GM23338 (cell line): Measurements from ENCODE around the gene NUP205. TPM values are rescaled to one million over a fixed set of nuclear protein-coding genes. Genes with fewer than 3 reads are reported as not detected.

Experiments
- ATAC-seq: fragments of 200-7000 bp; cut with Tn5 transposase; 3 replicates; pipeline ENCODE4 v1.9.1; 2020
- DNase-seq: peaks from one replicate; pipeline ENCODE4 v3.0.0-alpha.2; 2015; ENCODE audit warnings: low spot score
- H2AFZ ChIP-seq: fragments of 200-600 bp; sonication (generic); 2 replicates; pipeline ENCODE4 v1.8.0; 2016; ENCODE audit warnings: antibody characterized with exemption, mild to moderate bottlenecking, moderate library complexity
- H3F3A ChIP-seq: fragments of 200-600 bp; sonication (generic); replicated peaks from 2 replicates; pipeline ENCODE4 v1.8.0; 2017; ENCODE audit warnings: antibody characterized with exemption, mixed run types, low read depth
- H3K27ac ChIP-seq: fragments of 200-600 bp; sonication (generic); 2 replicates; pipeline ENCODE4 v1.6.1; 2016; ENCODE audit warnings: low read depth
- H3K27me3 ChIP-seq: fragments of 200-600 bp; sonication (generic); 2 replicates; pipeline ENCODE4 v1.8.0; 2016; ENCODE audit warnings: mild to moderate bottlenecking, mixed run types, moderate library complexity; ENCODE audit not compliant: insufficient read depth
- H3K36me3 ChIP-seq: fragments of 200-600 bp; sonication (generic); 2 replicates; pipeline ENCODE4 v1.8.0; 2016; ENCODE audit warnings: mild to moderate bottlenecking; ENCODE audit not compliant: insufficient read depth
- H3K4me1 ChIP-seq: fragments of 200-600 bp; sonication (generic); 2 replicates; pipeline ENCODE4 v1.8.0; 2016; ENCODE audit warnings: mild to moderate bottlenecking, moderate library complexity; ENCODE audit not compliant: insufficient read depth
- H3K4me2 ChIP-seq: fragments of 200-600 bp; sonication (generic); 2 replicates; pipeline ENCODE4 v1.7.1; 2017; ENCODE audit warnings: mixed run types
- H3K4me3 ChIP-seq: fragments of 200-600 bp; sonication (generic); 2 replicates; pipeline ENCODE4 v1.6.1; 2016; ENCODE audit warnings: mixed run types
- H3K79me2 ChIP-seq: fragments of 200-600 bp; sonication (generic); replicated peaks from 2 replicates; pipeline ENCODE4 v1.8.0; 2017; ENCODE audit warnings: mild to moderate bottlenecking; ENCODE audit not compliant: insufficient read depth
- H3K9me2 ChIP-seq: fragments of 200-600 bp; sonication (generic); 2 replicates; pipeline ENCODE4 v1.8.0; 2017; ENCODE audit not compliant: insufficient read depth
- H4K20me1 ChIP-seq: fragments of 200-600 bp; sonication (generic); replicated peaks from 2 replicates; pipeline ENCODE4 v1.8.0; 2017; ENCODE audit warnings: mild to moderate bottlenecking; ENCODE audit not compliant: insufficient read depth
- H3K27ac Mint-ChIP-seq: 2 replicates; pipeline ENCODE4 v1.8.0; 2020; ENCODE audit warnings: inconsistent platforms, mild to moderate bottlenecking, moderate library complexity, mixed read lengths
- H3K27me3 Mint-ChIP-seq: 3 replicates; pipeline ENCODE4 v1.8.0; 2022; ENCODE audit warnings: low read depth, mild to moderate bottlenecking, moderate library complexity, mixed read lengths, inconsistent platforms; ENCODE audit not compliant: insufficient read depth, poor library complexity
- H3K36me3 Mint-ChIP-seq: 3 replicates; pipeline ENCODE4 v1.8.0; 2021; ENCODE audit warnings: low read depth, mild to moderate bottlenecking, inconsistent platforms, moderate library complexity, mixed read lengths
- H3K4me1 Mint-ChIP-seq: 3 replicates; pipeline ENCODE4 v1.8.0; 2020; ENCODE audit warnings: mild to moderate bottlenecking, inconsistent platforms, mixed read lengths
- H3K4me3 Mint-ChIP-seq: 3 replicates; pipeline ENCODE4 v1.8.0; 2021; ENCODE audit warnings: moderate library complexity, mild to moderate bottlenecking, inconsistent platforms, mixed read lengths
- H3K9me3 Mint-ChIP-seq: 3 replicates; pipeline ENCODE4 v1.8.0; 2020; ENCODE audit warnings: moderate library complexity, mild to moderate bottlenecking, inconsistent platforms, mixed read lengths
- CTCF ChIP-seq, 2 experiments: fragments of 200-600 bp in 1 of 2; sonication (generic) in 1 of 2; conservative IDR thresholded peaks; 2 replicates each; pipeline versions ENCODE4 v1.5.1 to v1.6.1; 2016 to 2017; ENCODE audit warnings: antibody characterized with exemption in 2 of 2, low read depth in 2 of 2, mild to moderate bottlenecking in 2 of 2, moderate library complexity in 1 of 2
- EZH2phosphoT487 ChIP-seq: fragments of 200-600 bp; sonication (generic); IDR thresholded peaks from one replicate; pipeline ENCODE4 v1.8.1; 2018; ENCODE audit warnings: antibody characterized with exemption; ENCODE audit not compliant: unreplicated experiment
- ZNF462 ChIP-seq: fragments of 250-450 bp; sonication (Bioruptor Pico); IDR thresholded peaks from 2 replicates; pipeline ENCODE4 v1.5.0; 2020; ENCODE audit warnings: mild to moderate bottlenecking, moderate library complexity
- polyA plus RNA-seq: library from polyadenylated mRNA; unstranded; fragments of >200 nt; fragmentation: Nextera tagmentation; extraction: Ambion mirVana; gene quantifications from 2 replicates; pipeline ENCODE4 v1.2.1, GENCODE V29; 2016
- total RNA-seq: library from RNA; depleted of rRNA; stranded (reverse); fragments of >200 nt; shearing (Covaris generic); gene quantifications from 2 replicates; pipeline ENCODE4 v1.2.3, GENCODE V29; 2014

NUP205 gene
- total and polyA plus RNA-seq, 2 experiments from 2014 or later: 150 to 212 TPM

- TF ChIP-seq CTCF (conservative IDR thresholded peaks at IDR 0.05; ENCODE audit: low read depth in 2 of 2) (peak; percentile 83 to 91), EZH2phosphoT487 (no peak), ZNF462 (CRISPR knock-in tag) (no peak)
- Histone ChIP-seq H3K4me2 (no peak overlapping the region), H3K4me1 (no peaks in the 10 kb centered on the region), H3K79me2 (peaks cover 65% of the 10 kb centered on the region), H3K4me3 (no peak overlapping the region), H2AFZ (no peak overlapping the region), H3K27me3 (no peaks in the 10 kb centered on the region), H3K9me2 (no peaks in the 10 kb centered on the region), H3K36me3 (no peaks in the 10 kb centered on the region), H4K20me1 (0 out of 2 replicates have a peak, but pooled peaks cover 5% of the 10 kb centered on the region), H3F3A (no peaks in the 10 kb centered on the region), H3K27ac (no peak overlapping the region)
- Mint-ChIP-seq H3K4me3 (no peak overlapping the region), H3K27me3 (no peaks in the 10 kb centered on the region), H3K36me3 (peaks cover 28% of the 10 kb centered on the region), H3K9me3 (no peaks in the 10 kb centered on the region; the same call in 2 of the 3 replicates), H3K4me1 (peaks cover 6% of the 10 kb centered on the region), H3K27ac (peak overlapping the region; percentile 46)
- peak; percentile 84 for ATAC-seq
- DNase-seq: peak; percentile 78
Measured at GRCh38 chr7:135672560-135673359, 115.0 kb downstream of the NUP205 start.
